ENCODE results near the gene THADA. TPM values are rescaled to one million over a fixed set of nuclear protein-coding genes. Genes with fewer than 3 reads are reported as not detected.

The THADA gene
- total RNA-seq, 1 donor from 2014 or later = 19.4 TPM

GRCh38 chr2:43210467-43211303 is 385.2 kb downstream of the THADA start:
- H3K4me3 Mint-ChIP-seq (ENCODE audit: unreplicated experiment) = no peak overlapping the region
- no peak for TF ChIP-seq CTCF (IDR thresholded peaks at IDR 0.05; ENCODE audit: unreplicated experiment)
- no peaks in the 10 kb centered on the region for H3K36me3 Mint-ChIP-seq (ENCODE audit: low read depth, unreplicated experiment)
- H3K4me1 Mint-ChIP-seq (ENCODE audit: unreplicated experiment) = peaks cover 2% of the 10 kb centered on the region
- H3K9me3 Mint-ChIP-seq (ENCODE audit: unreplicated experiment) = no peaks in the 10 kb centered on the region
- H3K27me3 Mint-ChIP-seq (ENCODE audit: unreplicated experiment) = peaks cover 7% of the 10 kb centered on the region
- no peak overlapping the region for H3K27ac Mint-ChIP-seq (ENCODE audit: unreplicated experiment)
- no peak for DNase-seq (ENCODE audit: low spot score)

- no peak overlapping the region for H3K4me3 Mint-ChIP-seq (ENCODE audit: unreplicated experiment)
- H3K27ac Mint-ChIP-seq (ENCODE audit: unreplicated experiment) = no peak overlapping the region
- peaks cover 7% of the 10 kb centered on the region for H3K27me3 Mint-ChIP-seq (ENCODE audit: unreplicated experiment)
- no peaks in the 10 kb centered on the region for H3K9me3 Mint-ChIP-seq (ENCODE audit: unreplicated experiment)
- H3K36me3 Mint-ChIP-seq (ENCODE audit: low read depth, unreplicated experiment) = no peaks in the 10 kb centered on the region
- peaks cover 2% of the 10 kb centered on the region for H3K4me1 Mint-ChIP-seq (ENCODE audit: unreplicated experiment)
- no peak for DNase-seq (ENCODE audit: low spot score)
- no peak for TF ChIP-seq CTCF (IDR thresholded peaks at IDR 0.05; ENCODE audit: unreplicated experiment)
Measured at GRCh38 chr2:43210125-43210466, 385.7 kb downstream of the THADA start.

DNA sequence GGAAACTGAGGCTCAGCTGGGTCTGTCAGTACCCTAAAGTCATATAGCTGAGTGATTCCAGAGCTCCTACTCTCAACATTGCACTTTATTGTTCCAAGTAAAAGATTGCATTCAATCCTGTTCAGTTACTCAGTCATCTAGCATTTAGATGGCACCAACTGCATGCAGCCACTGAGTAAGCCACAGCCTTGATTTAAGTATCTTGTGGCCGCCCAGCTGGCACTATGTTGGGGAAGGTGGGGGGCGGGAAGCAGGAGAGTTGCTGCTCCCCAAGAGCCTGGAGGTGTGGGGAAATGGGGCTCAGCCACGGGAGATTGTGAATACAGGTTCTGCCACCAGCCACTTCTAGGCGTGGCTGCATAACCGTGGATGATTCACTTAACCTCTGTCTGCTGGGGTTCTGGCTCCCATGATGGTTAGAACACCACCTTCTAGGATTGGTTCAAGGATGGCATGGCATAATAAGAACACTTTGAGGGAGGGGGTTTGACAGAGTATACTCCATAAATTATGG is 386.6 kb downstream of the THADA start:
- DNase-seq (ENCODE audit: low spot score) = no peak
- peaks cover 2% of the 10 kb centered on the region for H3K4me1 Mint-ChIP-seq (ENCODE audit: unreplicated experiment)
- H3K27ac Mint-ChIP-seq (ENCODE audit: unreplicated experiment) = no peak overlapping the region
- peaks cover 7% of the 10 kb centered on the region for H3K27me3 Mint-ChIP-seq (ENCODE audit: unreplicated experiment)
- H3K4me3 Mint-ChIP-seq (ENCODE audit: unreplicated experiment) = no peak overlapping the region
- H3K9me3 Mint-ChIP-seq (ENCODE audit: unreplicated experiment) = no peaks in the 10 kb centered on the region
- TF ChIP-seq CTCF (IDR thresholded peaks at IDR 0.05; ENCODE audit: unreplicated experiment) = no peak
- no peaks in the 10 kb centered on the region for H3K36me3 Mint-ChIP-seq (ENCODE audit: low read depth, unreplicated experiment)

- H3K27me3 Mint-ChIP-seq (ENCODE audit: unreplicated experiment) = peaks cover 7% of the 10 kb centered on the region
- no peaks in the 10 kb centered on the region for H3K4me1 Mint-ChIP-seq (ENCODE audit: unreplicated experiment)
- no peak overlapping the region for H3K27ac Mint-ChIP-seq (ENCODE audit: unreplicated experiment)
- no peak for DNase-seq (ENCODE audit: low spot score)
- no peaks in the 10 kb centered on the region for H3K36me3 Mint-ChIP-seq (ENCODE audit: low read depth, unreplicated experiment)
- H3K4me3 Mint-ChIP-seq (ENCODE audit: unreplicated experiment) = no peak overlapping the region
- no peaks in the 10 kb centered on the region for H3K9me3 Mint-ChIP-seq (ENCODE audit: unreplicated experiment)
- TF ChIP-seq CTCF (IDR thresholded peaks at IDR 0.05; ENCODE audit: unreplicated experiment) = no peak
Measured at GRCh38 chr2:43207553-43208300, 388.1 kb downstream of the THADA start.

- no peak overlapping the region for H3K27ac Mint-ChIP-seq (ENCODE audit: unreplicated experiment)
- no peaks in the 10 kb centered on the region for H3K9me3 Mint-ChIP-seq (ENCODE audit: unreplicated experiment)
- H3K36me3 Mint-ChIP-seq (ENCODE audit: low read depth, unreplicated experiment) = peaks cover 4% of the 10 kb centered on the region
- no peak for TF ChIP-seq CTCF (IDR thresholded peaks at IDR 0.05; ENCODE audit: unreplicated experiment)
- H3K27me3 Mint-ChIP-seq (ENCODE audit: unreplicated experiment) = peaks cover 7% of the 10 kb centered on the region
- no peak overlapping the region for H3K4me3 Mint-ChIP-seq (ENCODE audit: unreplicated experiment)
- H3K4me1 Mint-ChIP-seq (ENCODE audit: unreplicated experiment) = no peaks in the 10 kb centered on the region
- no peak for DNase-seq (ENCODE audit: low spot score)
Measured at GRCh38 chr2:43206602-43207001, 389.2 kb downstream of the THADA start.
